Coronary artery (tissue), 2 donors: Measurements from ENCODE around the gene MAP2K5.

Source experiments
- DNase-seq: peaks from one replicate; pipeline ENCODE4 v3.0.0-alpha.2; 2017; ENCODE audit warnings: low spot score
- H3K27ac ChIP-seq, 2 donors: fragments of 200-600 bp; sonication (generic); one replicate each; pipeline ENCODE4 v1.5.1; 2016 to 2019
- H3K4me3 ChIP-seq: fragments of 200-600 bp; sonication (generic); 2 replicates; pipeline ENCODE4 v1.5.1; 2016; ENCODE audit warnings: mild to moderate bottlenecking, moderate library complexity
- CTCF ChIP-seq: fragments of 200-600 bp; sonication (generic); IDR thresholded peaks from one replicate; pipeline ENCODE4 v1.5.1; 2019; ENCODE audit warnings: antibody characterized with exemption

Gene MAP2K5

GRCh38 chr15:67559158-67559557 is 16.7 kb downstream of the MAP2K5 start:
- DNase-seq: no peak
- Histone ChIP-seq H3K4me3 (no peak overlapping the region), H3K27ac (no peak overlapping the region)
- no peak for TF ChIP-seq CTCF

- TF ChIP-seq CTCF: no peak
- Histone ChIP-seq H3K27ac (no peak overlapping the region), H3K4me3 (no peak overlapping the region)
- no peak for DNase-seq
Observed at GRCh38 chr15:67559576-67559975, 17.1 kb downstream of the MAP2K5 start.

GRCh38 chr15:67560320-67560719 is 17.8 kb downstream of the MAP2K5 start:
- H3K27ac ChIP-seq: no peak overlapping the region
- no peak for DNase-seq
- TF ChIP-seq CTCF: no peak
- H3K4me3 ChIP-seq: no peak overlapping the region

- no peak overlapping the region for H3K4me3 ChIP-seq
- TF ChIP-seq CTCF: no peak
- DNase-seq: no peak
- no peak overlapping the region for H3K27ac ChIP-seq
Observed at GRCh38 chr15:67563092-67563491, 20.6 kb downstream of the MAP2K5 start.

GRCh38 chr15:67564021-67564967 is 21.8 kb downstream of the MAP2K5 start:
- Histone ChIP-seq H3K27ac (no peak overlapping the region), H3K4me3 (no peak overlapping the region)
- no peak for TF ChIP-seq CTCF
- DNase-seq: no peak

GRCh38 chr15:67564968-67565345 is 22.5 kb downstream of the MAP2K5 start:
- Histone ChIP-seq H3K27ac (no peak overlapping the region), H3K4me3 (no peak overlapping the region)
- DNase-seq: no peak
- no peak for TF ChIP-seq CTCF

- no peak overlapping the region for H3K4me3 ChIP-seq
- DNase-seq: no peak
- no peak for TF ChIP-seq CTCF
- H3K27ac ChIP-seq: no peak overlapping the region
Observed at GRCh38 chr15:67569668-67570067, 27.2 kb downstream of the MAP2K5 start.
